HepG2 (cell line): ENCODE measurements around the gene VAC14. TPM values are rescaled to one million over a fixed set of nuclear protein-coding genes. Genes with fewer than 3 reads are reported as not detected.

Experiments used
- GLI4 ChIP-seq: sonication (generic); formaldehyde crosslinking; IDR thresholded peaks from 2 replicates; pipeline ENCODE4 v1.5.1; 2020; ENCODE audit warnings: missing genetic modification reagents, mild to moderate bottlenecking, moderate library complexity, borderline replicate concordance
- NFAT5 ChIP-seq: sonication (generic); formaldehyde crosslinking; IDR thresholded peaks from 2 replicates; pipeline ENCODE4 v1.4.0; 2020; ENCODE audit warnings: missing genetic modification reagents
- PAX8 ChIP-seq: sonication (generic); formaldehyde crosslinking; IDR thresholded peaks from 2 replicates; pipeline ENCODE4 v1.8.0; 2022; ENCODE audit warnings: mild to moderate bottlenecking, missing genetic modification reagents, borderline replicate concordance
- RELA ChIP-seq: sonication (generic); formaldehyde crosslinking; IDR thresholded peaks from 2 replicates; pipeline ENCODE4 v1.4.0; 2020; ENCODE audit warnings: missing genetic modification reagents
- SCMH1 ChIP-seq: sonication (generic); formaldehyde crosslinking; IDR thresholded peaks from 2 replicates; pipeline ENCODE4 v1.9.0; 2021; ENCODE audit warnings: missing genetic modification reagents, mild to moderate bottlenecking, borderline replicate concordance
- STAG1 ChIP-seq: sonication (generic); formaldehyde crosslinking; IDR thresholded peaks from 2 replicates; pipeline ENCODE4 v1.4.0; 2020; ENCODE audit warnings: missing genetic modification reagents
- TCF12 ChIP-seq, 2 experiments: fragments of 450-650 bp in 1 of 2; sonication (generic) in 1 of 2; formaldehyde crosslinking in 1 of 2; IDR thresholded peaks; 2 replicates each; pipeline versions ENCODE4 v1.6.1 to v1.8.0; 2017 to 2022; ENCODE audit warnings: antibody characterized with exemption in 1 of 2, mild to moderate bottlenecking in 1 of 2, missing genetic modification reagents in 1 of 2, moderate library complexity in 1 of 2
- ZBTB20 ChIP-seq: sonication (generic); formaldehyde crosslinking; IDR thresholded peaks from 2 replicates; pipeline ENCODE4 v1.8.1; 2023; ENCODE audit warnings: missing genetic modification reagents, low read depth, mild to moderate bottlenecking, borderline replicate concordance
- ZNF335 ChIP-seq: sonication (generic); formaldehyde crosslinking; IDR thresholded peaks from 2 replicates; pipeline ENCODE4 v1.4.0; 2020; ENCODE audit warnings: missing genetic modification reagents
- ZNF350 ChIP-seq: sonication (generic); formaldehyde crosslinking; IDR thresholded peaks from 2 replicates; pipeline ENCODE4 v1.4.0; 2020; ENCODE audit warnings: mild to moderate bottlenecking, low read depth, missing genetic modification reagents, borderline replicate concordance
- ZNF562 ChIP-seq: sonication (generic); formaldehyde crosslinking; IDR thresholded peaks from 2 replicates; pipeline ENCODE4 v1.8.0; 2022; ENCODE audit warnings: missing genetic modification reagents, borderline replicate concordance
- ZNF574 ChIP-seq: sonication (generic); formaldehyde crosslinking; IDR thresholded peaks from 2 replicates; pipeline ENCODE4 v1.4.0; 2020; ENCODE audit warnings: missing genetic modification reagents
- ZNF691 ChIP-seq: sonication (generic); formaldehyde crosslinking; IDR thresholded peaks from 2 replicates; pipeline ENCODE4 v1.4.0; 2020; ENCODE audit warnings: missing genetic modification reagents, low read depth, mild to moderate bottlenecking, borderline replicate concordance
- ZNF724P ChIP-seq: sonication (generic); formaldehyde crosslinking; IDR thresholded peaks from 2 replicates; pipeline ENCODE4 v1.8.0; 2022; ENCODE audit warnings: missing genetic modification reagents, borderline replicate concordance
- polyA plus RNA-seq, 8 experiments: library from polyadenylated mRNA; depleted of rRNA in 3 of 8; stranded (reverse) in 7 of 8; unstranded in 1 of 8; fragments of >200 nt; fragmentation: Illumina TruSeq in 4 of 8; extraction: Trizol in 4 of 8; gene quantifications; 2 replicates each; pipeline versions ENCODE4 v1.2.1 to v1.2.3, GENCODE V29; 2011 to 2016; ENCODE audit warnings: low read depth in 4 of 8, missing spikeins in 1 of 8, mixed read lengths in 1 of 8; ENCODE audit not compliant: insufficient read depth in 1 of 8
- total RNA-seq, 5 experiments: library from RNA; depleted of rRNA; stranded (reverse); fragments of >200 nt; fragmentation: Illumina TruSeq; extraction: Trizol; gene quantifications; 2 replicates each; pipeline ENCODE4 v1.2.3, GENCODE V29; 2016; ENCODE audit warnings: low read depth in 1 of 5
- TF ChIP-seq, protein P1 (sequence below): fragments of 450-650 bp; IDR thresholded peaks from 2 replicates; pipeline ENCODE4 v1.6.1; 2017; ENCODE audit warnings: mild to moderate bottlenecking

The VAC14 gene
- total and polyA plus RNA-seq, 2 of the 13 experiments (the other 11 are each of a cell fraction or from before 2014, with no cell fraction given), result 23.5 to 24.6 TPM

- TF ChIP-seq ZNF574 (0 out of 2 replicates have a peak, but pooled peaks have one; percentile 15), PAX8 (CRISPR knock-in tag) (no peak), NFAT5 (CRISPR knock-in tag) (0 out of 2 replicates have a peak, but pooled peaks have one; percentile 6), GLI4 (CRISPR knock-in tag) (no peak), ZNF350 (CRISPR knock-in tag) (0 out of 2 replicates have a peak, but pooled peaks have one; percentile 14), STAG1 (CRISPR knock-in tag) (peak; percentile 99), TCF12 (IDR thresholded peaks at IDR 0.05) (no peak), TCF12 (CRISPR knock-in tag; IDR thresholded peaks at IDR 0.05) (no peak), ZNF691 (CRISPR knock-in tag) (peak; percentile 46; the same call in 1 of the 2 replicates), SCMH1 (CRISPR knock-in tag) (no peak), ZBTB20 (CRISPR knock-in tag) (no peak), ZNF562 (CRISPR knock-in tag) (no peak), RELA (CRISPR knock-in tag) (no peak), ZNF335 (CRISPR knock-in tag) (peak; percentile 84; the same call in 1 of the 2 replicates), ZNF724P (no peak)
- TF ChIP-seq, protein P1, sequence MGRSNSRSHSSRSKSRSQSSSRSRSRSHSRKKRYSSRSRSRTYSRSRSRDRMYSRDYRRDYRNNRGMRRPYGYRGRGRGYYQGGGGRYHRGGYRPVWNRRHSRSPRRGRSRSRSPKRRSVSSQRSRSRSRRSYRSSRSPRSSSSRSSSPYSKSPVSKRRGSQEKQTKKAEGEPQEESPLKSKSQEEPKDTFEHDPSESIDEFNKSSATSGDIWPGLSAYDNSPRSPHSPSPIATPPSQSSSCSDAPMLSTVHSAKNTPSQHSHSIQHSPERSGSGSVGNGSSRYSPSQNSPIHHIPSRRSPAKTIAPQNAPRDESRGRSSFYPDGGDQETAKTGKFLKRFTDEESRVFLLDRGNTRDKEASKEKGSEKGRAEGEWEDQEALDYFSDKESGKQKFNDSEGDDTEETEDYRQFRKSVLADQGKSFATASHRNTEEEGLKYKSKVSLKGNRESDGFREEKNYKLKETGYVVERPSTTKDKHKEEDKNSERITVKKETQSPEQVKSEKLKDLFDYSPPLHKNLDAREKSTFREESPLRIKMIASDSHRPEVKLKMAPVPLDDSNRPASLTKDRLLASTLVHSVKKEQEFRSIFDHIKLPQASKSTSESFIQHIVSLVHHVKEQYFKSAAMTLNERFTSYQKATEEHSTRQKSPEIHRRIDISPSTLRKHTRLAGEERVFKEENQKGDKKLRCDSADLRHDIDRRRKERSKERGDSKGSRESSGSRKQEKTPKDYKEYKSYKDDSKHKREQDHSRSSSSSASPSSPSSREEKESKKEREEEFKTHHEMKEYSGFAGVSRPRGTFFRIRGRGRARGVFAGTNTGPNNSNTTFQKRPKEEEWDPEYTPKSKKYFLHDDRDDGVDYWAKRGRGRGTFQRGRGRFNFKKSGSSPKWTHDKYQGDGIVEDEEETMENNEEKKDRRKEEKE, result no peak
Measured at GRCh38 chr16:70653809-70654771, 146.9 kb downstream of the VAC14 start (continued).
